ENCODE measurements around the gene GDPD4.
A peak's percentile ranks its signal among the peaks of the same experiment; 100 is the strongest.

Gene GDPD4

GRCh38 chr11:77203901-77204753 is 97.4 kb downstream of the GDPD4 start:
- peak; percentile 17 for DNase-seq

DNA sequence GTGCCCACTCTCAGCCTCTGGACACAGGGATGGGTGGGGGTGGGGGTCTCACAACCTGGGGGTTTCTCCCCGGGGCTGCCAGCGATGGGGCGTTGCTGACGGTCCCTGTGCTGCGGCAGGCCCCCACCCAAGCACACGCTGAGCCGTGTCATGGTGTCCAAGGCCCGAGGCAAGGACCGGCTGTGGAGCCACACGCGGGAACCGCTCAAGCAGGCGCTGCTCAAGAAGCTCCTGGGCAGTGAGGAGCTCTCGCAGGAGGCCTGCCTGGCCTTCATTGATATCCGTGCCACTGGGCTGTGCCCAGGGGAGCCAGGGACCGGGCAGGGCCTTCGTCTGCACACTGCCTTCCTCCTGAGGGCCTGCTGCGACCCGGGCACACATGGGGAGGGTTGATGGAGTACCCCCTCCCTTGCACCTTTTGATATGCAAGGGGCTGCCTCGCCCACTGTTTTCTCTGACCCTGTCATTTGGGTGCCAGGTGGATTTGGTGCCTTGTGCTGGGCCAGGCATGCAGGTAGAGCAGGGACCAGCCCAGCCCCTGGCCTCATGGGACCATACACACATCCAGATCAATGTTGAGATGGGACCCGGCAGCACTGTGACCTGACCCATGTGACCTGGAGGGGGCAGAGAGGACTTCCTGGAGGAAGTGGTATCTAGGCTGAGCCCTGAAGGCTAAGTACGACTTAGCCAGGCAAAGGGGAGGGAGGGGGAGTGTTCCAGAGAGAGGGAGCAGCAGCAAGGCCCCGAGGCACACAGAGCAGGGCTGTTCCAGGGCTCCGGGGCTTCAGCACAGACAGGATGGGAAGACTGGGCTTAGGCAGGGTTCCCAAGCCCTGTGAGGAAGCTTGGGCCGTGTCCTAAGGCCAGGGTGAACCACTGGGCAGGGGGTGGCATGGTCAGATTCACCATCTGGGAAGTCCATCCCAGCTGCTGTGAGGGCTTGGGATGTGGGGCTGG is 98.3 kb downstream of the GDPD4 start:
- no peak for DNase-seq

DNA sequence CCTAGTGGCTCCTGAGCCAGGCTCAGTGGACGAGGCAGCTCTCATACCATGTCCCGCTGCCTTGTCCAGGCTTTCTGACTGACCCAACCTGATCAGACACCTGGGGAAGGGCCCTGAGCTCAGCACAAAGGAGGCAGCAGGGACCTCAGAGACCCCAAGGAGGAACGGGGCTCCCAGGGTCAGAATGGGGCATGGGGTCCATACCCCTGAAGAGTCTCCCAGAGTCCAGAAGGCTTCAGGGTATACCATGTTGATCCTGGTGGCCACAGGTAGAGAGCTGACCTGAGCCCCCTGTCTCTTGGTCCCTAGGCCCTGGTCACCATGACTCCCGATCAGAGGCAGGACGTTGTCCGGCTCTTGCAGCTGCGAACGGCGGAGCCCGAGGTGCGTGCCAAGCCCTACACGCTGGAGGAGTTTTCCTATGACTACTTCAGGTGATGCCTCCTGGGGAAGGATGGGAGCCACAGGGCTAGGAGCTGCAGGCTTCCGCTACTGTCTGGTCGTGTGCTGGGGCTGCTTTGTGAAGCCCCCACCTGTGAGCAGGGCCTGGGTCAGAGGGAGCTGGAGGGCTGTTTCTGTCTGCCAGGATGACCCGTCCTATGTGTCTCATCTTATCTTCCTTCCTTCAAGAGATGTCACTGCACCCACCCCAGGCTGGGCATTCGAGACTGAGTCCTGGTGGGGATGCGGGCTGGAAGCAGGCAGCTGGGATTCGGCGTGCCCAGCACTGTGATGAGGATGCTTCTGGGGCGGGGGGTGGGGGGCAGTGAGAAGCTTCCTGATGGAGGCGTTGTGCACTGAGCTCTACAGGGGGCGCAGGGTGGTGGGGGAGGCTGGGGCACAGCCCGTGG is 99.3 kb downstream of the GDPD4 start:
- DNase-seq, result no peak

DNA sequence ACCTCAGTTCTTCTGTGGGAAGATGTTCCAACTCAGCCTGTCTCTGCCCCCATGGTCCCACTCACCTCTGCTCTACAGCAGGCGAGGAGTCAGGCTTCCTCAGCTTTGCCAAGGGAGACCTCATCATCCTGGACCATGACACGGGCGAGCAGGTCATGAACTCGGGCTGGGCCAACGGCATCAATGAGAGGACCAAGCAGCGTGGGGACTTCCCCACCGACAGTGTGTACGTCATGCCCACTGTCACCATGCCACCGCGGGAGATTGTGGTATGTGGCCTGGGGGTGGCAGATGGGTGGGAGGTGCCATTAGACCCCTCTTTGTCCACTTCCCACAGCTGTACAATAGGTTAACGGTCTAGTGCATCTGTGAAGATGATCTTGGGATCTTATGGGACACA is 100.1 kb downstream of the GDPD4 start:
- no peak for DNase-seq

DNA sequence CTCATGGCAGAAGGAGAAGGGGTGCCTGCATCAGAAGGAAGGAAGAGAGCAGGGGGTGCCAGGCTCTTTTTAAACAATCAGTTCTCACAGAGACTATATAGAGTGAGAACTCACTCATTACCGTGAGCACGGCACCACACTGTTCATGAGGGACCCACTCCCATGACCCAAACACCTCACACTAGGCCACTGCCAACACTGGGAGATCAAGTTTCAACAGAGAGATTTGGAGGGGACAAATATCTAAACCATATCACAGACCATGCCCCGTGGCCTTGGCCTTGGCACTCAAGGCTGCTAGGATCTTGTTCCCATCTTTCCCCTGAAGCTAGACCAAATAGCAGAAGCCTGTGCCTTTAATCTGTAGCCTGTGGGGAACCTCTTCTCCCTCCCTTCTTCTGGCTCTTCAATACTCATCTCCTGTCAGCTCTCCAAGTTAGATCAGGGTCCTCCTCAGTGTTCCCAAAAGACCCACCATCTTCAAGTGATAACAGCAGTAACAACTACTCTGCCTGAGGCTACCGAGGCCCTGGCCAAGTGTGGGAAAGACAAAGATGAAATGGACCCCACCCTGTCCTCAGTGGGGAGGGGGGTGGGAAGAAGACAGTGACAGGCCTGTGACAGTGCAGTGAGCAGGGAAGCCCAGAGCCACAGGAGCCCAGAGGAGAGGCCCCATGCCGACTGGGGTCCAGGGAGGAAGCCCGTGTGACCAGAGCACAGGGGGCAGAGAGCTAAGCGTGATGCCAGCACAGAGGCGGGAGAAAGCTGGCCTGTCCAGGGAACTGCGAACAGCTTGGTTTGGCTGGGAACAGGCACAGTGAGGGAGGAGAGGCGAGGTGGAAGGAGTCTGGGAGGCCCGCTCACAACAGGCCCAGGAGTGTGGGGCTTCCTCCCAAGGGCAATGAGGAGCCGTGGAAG is 100.9 kb downstream of the GDPD4 start:
- no peak for DNase-seq

GRCh38 chr11:77199137-77199745 is 102.2 kb downstream of the GDPD4 start:
- DNase-seq, result no peak

DNA sequence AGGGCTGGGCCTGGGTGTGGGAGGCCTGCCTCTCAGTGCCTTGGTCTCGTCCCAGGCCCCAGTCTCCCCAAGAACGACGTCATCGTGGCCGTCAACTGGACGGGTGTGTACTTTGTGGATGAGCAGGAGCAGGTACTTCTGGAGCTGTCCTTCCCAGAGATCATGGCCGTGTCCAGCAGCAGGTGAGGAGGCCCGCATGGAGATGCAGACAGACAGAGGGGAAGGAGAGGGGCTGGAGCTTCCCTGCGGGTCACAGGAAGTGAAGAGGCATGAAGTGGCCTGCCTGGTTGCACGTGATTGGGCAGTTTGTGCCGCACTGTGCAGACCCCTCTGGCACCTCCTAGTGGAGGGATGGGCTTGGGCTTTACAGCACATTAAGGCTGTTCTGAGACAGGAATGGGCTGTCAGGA is 103.0 kb downstream of the GDPD4 start:
- DNase-seq, result peak; percentile 65

DNA sequence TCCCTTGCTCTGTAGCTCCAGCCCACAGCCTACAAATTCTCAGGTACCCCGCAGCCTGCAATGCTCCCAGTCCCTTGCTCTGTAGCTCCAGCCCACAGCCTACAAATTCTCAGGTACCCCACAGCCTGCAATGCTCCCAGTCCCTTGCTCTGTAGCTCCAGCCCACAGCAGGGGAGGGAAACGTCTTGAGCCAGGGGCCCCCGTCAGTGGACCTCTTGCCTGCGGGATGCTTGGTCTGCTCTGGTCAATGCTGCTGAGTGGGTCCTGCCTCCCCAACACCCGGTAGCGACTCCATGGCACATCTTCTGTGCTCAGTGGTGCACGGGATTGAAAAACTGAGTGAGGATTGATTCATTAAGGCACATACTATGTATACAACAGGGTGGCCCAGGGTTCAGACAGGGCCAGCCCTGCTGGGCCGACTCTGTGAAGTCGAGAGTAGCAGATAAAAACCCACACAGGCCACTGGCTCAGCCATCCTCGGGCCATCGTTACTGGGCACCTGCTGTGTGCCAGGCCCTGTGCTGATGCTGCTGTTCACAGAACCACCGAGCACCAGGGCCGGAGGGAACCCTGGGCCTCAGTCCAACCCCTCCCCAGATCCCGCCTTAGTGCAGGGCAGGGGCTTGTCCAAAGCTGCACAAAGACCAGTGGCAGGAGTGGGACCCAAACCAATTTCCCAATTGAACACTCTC is 103.7 kb downstream of the GDPD4 start:
- no peak for DNase-seq

DNA sequence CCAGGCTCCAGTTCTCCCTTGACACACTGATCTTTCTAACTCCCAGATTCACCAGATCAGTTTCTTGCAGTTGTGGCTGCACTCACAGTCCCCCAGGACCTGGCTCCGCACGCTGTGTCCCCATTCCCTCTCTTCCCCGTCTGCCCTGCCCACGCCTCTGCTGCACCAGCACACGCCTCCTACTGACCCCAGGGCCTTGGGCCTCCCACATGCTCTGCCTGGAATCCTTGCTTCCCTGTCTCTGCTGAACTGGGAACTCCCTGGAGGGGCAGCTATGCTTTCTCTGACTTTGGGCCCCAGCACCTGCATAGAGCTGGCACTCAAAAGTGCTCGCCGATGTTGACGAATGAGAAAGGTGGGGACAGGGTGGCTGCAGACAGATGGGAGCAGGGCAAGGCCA is 104.5 kb downstream of the GDPD4 start:
- DNase-seq, result no peak

DNA sequence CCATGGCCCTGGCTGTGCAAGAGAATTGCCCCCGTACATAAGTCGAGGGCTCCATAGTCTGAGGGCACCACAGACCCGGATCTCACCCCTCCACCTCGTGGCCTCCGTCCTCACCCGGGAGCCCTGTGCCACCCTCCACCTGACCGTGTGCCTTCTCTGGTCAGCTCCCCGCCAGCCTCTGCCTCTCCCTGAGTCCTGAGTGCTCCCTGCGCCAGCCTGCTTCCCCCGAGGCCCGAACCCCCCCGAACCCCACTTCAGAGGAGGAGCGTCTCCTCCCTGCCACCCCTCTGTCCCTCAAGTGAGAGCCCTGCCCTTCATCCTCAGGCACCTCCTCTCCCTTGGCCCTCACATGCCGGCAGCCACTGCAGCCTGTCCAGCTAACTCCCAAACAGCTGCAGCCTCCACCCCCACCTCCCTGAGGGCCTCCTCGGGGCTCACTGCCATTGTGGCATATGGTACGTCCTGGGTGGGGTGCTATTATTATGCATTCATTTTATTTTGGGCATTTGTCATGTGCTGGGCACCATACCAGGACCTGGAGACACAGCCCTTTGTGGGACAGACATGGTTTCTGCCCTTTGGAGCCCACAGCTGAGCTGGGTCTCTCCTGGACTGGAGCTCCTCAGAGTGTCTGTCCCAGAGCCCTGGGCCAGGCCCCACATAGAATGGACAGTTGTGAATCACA is 106.3 kb downstream of the GDPD4 start:
- no peak for DNase-seq

DNA sequence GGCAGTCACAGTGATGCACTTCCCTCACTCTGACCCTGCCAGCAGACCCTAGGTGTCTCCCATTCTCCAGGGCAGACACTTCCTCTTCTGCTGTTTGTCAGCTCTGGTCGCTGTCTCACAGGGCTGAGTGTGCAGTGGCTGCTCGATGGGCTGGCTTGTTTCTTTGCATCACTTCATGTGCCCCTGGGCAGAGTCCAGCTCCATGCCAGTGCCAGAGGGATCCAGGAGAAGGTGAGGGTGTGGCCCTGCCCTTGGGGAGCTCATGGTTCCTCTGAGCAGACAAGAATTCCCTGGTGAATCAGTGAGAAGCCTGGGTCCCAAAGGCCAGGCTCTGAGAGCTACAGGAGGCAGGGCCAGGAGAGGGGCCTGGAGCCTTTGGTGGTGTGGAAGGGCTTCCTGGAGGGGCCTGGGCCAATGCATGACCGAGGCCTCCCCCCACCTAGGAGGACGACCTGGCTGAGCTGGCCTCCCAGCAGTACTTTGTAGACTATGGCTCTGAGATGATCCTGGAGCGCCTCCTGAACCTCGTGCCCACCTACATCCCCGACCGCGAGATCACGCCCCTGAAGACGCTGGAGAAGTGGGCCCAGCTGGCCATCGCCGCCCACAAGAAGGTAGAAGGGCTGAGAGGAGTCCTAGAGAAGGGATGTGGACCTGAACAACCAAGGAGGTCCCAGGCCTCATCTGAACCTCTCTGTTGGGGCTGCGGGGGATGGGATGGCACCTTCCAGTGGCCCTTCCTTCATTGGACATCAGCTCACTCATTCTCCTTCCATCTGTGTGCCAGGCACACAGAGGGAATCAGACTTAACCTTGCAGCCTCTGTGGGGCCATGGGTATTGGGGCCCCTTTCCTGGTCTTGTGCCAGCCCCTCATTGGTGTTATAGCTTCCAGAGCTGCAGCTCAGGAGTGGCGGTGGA is 107.3 kb downstream of the GDPD4 start:
- DNase-seq, result no peak

DNA sequence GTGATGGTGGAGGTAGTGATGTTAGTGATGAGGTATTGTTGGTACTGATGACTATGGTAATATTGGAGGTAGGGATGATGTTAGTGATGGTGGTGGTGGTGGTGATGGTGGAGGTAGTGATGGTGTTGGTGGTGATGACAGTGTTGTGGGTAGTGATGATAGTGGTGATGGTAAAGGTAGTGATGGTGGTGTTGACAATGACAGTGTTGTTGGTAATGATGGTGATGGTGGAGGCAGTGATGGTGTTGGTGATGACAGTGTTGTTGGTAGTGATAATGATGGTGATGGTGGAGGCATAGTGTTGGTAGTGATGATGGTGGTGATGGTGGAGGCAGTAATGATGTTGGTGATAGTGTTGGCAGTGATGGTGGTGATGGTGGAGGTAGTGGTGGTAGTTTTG is 108.3 kb downstream of the GDPD4 start:
- DNase-seq, result no peak

DNA sequence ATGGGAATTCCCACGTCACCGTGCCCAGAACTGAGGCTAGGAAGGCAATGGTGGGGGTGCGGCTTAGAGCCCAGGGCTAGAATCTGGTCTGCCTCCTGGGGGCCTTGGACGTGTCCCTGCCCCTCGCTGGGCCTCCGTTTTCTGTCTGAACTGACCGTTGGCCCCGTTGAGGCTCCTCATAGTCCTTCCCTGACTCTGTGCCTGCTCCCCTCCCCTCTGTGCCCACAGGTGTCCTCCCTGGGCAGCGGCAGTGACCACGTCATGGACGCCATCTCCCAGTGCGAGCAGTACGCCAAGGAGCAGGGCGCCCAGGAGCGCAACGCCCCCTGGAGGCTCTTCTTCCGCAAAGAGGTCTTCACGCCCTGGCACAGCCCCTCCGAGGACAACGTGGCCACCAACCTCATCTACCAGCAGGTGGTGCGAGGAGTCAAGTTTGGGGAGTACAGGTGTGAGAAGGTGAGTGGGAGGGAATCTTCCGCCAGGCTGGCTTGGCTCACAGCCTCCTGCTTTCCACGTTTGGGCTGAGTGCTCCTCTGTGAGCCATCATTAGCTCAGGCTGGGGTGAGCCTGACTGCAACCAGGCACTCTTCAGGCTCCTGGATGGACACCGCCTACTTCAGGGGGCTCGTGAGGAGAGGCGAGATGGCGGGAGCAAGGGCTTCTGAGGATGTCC is 109.5 kb downstream of the GDPD4 start:
- DNase-seq, result peak; percentile 77

DNA sequence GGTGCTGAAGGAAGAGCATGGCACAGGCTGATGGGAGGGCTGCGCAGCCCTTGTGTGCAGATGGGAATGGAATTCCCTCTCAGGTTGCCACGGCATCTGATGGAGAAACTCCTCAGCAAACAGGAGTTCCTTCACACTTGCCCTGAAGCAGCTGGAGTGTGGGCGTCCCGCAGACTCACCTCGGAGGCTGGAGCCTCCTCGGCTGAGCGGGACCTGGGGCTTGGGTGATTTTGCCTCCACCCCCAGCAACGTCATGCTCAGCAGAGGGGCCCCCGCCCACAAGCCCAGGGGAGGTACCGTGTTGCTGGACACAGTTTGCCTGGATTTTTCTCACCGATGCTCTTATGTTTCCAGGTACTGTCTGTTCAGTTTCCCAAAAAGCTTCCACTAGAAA is 110.1 kb downstream of the GDPD4 start:
- DNase-seq, result no peak

DNA sequence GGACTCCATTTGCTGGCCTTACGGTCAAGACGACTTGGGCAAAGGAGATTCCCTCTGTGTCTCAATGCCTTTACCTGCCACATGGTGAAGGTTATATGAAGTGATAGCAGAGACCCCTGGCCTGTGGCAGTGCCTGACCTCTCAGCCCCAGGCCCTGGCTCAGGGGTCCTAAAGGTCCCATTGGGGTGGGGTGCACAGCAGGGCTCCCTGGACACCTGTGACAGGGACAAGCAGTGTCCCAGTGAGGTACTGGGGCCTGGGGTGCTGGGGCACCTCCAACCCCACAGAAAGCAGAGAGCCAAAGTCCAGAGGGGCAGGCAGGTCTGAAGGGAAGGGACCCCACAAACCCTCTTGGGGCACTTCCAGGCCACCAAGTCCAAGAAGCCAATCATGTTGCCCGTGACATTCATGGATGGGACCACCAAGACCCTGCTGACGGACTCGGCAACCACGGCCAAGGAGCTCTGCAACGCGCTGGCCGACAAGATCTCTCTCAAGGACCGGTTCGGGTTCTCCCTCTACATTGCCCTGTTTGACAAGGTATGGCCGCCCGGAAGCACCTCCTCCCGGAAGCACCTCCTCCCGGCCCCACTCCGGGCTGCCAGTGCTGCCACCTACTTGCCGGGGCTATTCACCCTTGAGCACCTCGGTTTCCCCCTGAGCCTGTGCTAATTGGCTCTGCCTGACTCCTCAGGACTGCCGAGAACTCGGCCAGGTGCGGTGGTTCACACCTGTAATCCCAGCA is 111.0 kb downstream of the GDPD4 start:
- no peak for DNase-seq

DNA sequence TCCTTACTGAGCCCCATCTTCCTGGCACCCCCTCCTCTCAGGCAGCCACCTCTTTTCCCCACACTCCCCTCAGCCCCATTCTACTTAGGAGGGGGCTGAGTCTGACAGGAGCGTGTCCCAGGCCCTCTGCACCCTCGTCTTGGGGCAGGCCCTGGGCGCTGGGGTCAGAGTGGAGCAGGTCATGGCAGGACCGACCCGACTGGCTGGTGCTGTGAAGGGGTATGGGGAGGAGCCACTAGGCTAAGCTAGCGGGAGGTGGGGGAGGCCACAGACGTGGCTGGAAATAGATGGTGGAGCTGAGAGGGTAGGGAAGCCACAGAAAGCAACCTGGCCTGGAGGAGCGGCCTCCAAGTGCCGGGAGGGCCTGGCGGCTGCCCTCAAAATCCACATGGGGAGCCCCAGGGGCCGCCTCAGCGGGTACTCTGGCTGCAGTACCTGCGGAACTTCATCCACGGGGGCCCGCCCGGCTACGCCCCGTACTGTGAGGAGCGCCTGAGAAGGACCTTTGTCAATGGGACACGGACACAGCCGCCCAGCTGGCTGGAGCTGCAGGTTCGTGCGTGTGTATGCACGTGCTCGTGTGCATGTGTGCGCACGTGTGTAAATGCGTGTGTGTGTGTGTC is 111.8 kb downstream of the GDPD4 start:
- DNase-seq, result no peak
